HG03520 (cell line): ENCODE results near the gene TBC1D16.

ENCODE experiments used
- ATAC-seq: cut with Tn5 transposase; IDR thresholded peaks from one replicate; pipeline ENCODE4 v1.9.1; 2021; ENCODE audit warnings: mild to moderate bottlenecking, moderate library complexity; ENCODE audit not compliant: unreplicated experiment

Gene TBC1D16, protein sequence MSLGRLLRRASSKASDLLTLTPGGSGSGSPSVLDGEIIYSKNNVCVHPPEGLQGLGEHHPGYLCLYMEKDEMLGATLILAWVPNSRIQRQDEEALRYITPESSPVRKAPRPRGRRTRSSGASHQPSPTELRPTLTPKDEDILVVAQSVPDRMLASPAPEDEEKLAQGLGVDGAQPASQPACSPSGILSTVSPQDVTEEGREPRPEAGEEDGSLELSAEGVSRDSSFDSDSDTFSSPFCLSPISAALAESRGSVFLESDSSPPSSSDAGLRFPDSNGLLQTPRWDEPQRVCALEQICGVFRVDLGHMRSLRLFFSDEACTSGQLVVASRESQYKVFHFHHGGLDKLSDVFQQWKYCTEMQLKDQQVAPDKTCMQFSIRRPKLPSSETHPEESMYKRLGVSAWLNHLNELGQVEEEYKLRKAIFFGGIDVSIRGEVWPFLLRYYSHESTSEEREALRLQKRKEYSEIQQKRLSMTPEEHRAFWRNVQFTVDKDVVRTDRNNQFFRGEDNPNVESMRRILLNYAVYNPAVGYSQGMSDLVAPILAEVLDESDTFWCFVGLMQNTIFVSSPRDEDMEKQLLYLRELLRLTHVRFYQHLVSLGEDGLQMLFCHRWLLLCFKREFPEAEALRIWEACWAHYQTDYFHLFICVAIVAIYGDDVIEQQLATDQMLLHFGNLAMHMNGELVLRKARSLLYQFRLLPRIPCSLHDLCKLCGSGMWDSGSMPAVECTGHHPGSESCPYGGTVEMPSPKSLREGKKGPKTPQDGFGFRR

DNA sequence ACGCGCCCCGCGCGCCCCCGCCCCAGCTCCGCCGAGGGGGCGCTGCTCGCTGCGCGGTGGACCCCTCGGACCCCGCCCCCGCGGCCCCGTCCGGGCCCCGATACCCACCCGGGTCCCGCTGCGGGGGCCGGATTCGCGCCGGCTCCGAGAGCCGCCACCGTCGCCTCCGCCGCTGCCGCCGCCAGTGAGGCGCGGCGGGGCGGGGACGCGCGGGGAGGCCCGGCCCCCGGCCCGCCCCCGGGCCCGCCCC lies at the start of gene TBC1D16:
TBC1D16 (minus strand) TSS at position 186 of the 250 bp plus-strand sequence. CDS start 22,325 bp downstream, outside the sequence.
- ATAC-seq = no peak

DNA sequence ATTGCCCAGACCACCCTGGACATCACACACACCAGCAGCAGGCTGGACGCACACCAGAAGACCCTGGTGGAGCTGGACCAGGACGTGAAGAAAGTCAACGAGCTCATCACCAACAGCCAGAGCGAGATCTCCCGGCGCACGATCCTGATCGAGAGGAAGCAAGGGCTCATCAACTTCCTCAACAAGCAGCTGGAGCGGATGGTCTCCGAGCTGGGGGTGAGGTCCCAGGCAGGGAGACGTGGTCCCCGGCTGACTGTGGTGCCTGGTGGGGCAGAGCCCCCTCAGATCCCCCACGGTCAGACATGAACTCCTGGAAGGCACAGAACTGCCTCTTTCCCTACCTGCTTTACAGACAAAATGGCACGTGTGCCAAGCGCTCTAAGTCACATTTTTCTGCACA lies 49.1 kb upstream of the TBC1D16 start:
- no peak for ATAC-seq

DNA sequence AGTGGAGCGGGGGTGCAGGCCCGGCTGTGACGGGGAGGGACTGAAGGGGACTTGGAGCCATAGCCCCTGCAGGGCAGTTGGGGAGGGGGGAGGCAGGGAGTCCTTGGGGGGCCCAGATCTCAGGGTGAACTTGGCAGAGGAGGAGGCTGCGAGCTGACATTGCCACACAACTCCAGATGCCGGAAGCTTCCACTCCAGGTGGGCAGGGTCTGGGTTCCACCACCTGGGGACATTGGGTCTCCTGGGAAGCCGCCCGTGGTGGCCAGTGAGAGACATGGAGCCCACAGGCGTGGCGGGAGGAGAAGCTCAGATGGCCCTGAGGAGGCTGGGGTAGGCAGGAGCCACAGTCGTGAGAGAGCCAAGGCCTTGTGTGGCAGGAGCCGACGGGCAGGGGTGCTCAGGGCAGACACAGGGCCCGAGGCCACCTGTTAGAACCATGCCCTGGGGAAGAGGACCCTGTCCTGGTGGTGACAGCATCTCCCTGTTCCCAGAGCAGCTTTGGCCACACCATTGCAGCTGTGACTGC lies 47.5 kb upstream of the TBC1D16 start:
- ATAC-seq = no peak

DNA sequence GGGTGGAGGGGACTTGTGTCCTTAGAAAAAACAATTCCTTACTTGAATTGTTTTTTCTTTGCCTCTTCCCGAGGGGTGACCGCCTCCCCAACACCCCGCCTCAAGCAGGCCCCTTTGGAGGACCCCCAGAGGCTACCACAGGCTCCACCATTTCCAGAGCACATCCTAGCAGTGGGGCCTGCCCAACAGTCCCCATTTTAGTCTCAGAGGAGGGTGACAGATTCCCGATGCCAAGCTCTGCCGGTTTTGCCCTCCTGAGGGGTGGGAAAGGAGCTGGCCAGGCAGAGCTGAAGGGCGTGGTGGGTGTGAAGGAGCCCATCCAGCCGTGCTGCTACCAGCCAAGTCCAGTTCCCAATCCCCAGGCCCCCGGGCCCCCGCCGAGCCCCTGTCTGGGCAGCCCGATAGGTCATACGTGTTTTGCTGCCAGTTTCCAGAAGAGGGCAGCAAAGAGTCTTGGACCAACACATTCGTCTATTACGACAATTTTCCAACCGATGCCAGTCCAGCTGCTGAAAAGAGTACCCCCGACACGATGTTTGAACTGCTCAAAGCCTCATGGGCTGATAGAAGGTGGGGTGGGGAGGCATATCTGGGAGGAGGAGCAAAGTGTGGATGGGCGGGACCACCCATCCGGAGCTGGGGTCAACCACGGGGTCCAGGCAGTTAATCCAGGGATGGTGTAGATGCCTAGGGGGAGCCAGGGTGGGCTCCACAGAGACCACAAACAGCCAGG lies 46.9 kb upstream of the TBC1D16 start:
- ATAC-seq = no peak

DNA sequence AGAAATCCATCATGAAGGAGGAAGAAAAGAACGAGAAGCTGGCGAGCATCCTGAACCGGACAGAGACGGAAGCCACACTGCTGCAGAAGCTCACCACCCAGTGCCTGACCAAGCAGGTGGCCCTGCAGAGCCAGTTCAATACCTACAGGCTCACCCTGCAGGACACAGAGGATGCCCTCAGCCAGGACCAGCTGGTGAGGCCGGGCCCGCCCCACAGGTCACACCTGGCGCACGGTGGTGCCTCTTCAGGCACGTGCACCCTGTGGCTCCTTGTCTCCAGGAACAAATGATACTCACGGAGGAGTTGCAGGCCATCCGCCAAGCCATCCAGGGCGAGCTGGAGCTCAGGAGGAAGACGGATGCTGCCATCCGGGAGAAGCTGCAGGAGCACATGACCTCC lies 45.9 kb upstream of the TBC1D16 start:
- no peak for ATAC-seq

DNA sequence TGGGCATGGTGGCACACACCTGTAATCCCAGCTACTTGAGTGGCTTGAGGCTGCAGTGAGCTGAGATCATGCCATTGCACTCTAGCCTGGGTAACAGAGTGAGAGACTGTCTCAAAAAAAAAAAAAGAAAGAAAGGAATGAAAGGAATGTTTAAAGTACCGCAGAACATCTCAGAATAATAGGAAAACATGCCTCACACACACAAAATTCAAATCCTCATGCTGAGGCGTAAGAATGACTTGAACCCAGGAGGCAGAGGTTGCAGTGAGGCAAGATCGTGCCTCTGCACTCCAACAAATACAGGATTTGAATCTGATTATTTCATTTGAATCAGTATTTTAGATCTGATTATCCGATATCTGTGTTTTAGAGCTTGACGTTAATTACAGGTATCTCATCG lies 44.4 kb upstream of the TBC1D16 start:
- no peak for ATAC-seq

DNA sequence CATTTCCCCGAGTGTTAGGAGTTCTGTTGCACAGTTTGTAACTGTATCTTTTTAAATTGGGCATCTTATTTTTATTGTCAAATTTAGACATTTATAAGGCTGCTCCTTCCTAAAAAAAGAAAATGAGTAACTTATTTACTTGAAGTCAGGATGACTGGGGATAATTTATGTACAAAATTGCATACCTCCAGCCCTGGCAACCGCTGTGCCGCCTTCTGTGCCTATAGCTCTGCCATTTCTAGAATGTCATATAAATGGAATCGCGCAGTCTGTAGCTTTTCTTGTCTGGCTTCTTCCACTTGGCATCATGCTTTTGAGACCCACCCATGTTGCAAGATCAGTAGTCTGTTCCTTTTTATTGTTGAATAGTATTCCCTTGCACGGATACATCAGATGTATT lies 36.7 kb upstream of the TBC1D16 start:
- ATAC-seq = no peak

DNA sequence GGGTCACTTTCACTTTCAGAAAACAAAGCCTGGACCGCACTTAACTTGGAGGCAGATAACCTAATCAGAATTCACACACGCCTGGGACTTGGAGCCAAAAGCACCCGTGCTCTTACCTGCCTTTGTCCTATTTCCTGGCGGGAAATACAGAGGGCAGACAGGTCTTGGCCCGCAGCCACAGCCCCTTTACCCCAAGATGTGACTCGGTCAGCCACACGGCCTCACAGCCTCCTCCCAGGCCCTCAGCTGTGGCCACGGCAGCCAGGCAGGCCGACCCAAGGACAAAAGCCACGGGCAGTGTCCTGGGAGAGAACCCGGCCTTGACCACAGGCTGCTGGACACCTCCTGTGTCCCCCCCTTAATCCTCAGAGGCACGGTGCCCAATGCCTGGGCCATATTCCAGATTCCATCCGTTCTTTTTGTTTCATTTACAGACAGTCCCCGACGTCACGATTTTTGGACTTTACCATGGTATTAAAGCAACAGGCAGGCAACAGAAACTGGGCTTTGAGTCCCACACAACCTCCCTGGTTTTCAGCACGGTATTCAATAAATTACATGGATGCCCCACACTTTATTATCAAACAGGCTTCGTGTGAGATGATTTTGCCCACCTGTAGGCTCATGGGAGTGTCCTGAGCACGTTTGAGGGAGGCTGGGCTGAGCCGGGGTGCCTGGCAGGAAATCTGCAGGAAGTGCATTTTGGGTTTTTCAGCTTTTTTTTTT lies 35.6 kb upstream of the TBC1D16 start:
- no peak for ATAC-seq

DNA sequence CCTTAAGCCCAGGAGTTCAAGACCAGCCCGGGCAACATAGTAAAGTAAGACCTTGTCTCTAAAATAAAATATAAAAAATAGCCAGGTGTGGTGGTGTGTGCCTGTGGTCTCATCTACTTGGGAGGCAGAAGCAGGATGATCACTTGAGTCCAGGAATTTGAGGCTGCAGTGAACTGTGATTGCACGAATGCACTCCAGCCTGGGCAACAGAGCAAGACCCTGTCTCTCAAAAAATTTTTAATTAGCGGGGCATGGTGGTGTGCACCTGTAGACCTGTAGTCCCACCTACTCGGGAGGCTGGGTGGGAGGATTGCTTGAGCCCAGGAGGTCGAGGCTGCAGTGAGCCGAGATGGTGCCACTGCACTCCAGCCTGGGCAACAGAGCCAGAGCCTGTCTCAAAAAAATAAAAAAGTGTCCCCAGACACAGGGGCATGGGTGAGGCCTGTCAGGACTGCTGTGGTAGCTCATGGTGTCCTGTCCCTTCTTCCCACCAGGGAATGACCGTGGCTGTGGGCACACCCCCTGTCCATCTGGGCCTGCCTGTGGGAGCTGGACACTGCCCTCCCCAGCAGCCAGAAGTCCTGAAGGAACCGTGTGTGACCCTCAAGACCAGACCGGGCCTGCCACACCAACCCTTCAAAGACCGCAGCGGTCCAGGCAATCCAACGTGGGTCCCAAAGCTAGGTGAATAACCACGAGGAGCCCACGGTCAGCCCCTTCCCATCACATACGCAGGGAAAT lies 34.9 kb upstream of the TBC1D16 start:
- ATAC-seq = no peak

DNA sequence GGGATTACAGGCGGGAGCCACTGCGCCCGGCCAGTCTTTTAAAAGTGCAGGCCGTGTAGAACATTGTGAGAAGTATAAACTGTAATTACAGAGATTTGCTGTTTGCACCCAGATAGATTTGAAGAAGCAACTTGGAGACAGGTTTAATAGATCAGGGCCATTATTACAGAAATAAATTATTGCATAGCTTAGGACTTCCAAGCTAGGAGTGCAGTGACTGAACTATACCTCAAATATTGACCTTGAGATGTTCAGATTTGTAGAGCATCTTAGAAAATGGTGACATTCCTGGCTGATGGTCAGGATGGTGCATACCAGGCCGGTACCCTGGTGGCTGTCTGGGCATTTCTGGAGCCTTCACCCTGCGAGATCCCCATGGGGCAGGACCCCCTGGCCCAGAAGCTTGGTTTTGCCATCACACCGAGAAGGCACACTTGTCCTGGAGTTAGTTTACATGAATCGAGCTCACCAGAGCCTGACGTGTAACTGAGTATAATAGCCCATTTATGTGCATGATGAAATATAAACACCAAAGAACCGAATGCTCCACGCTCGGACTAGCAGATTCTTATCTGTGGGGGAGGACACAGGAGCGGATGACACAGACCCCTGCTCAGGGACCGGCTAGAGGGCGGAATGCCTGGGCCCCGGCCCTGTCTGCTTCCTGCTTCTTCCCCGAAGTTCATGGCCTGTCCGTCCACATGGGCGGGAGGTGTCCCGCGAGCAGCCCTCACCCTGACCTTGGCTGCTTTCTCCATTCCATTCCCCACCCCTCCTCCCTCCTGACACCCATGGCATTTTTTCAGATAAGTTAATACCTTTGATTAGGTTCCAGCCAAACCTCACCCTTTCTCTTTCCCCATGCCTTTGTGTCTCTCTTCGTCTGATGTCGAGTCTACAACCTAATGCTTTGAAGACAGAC lies 32.9 kb upstream of the TBC1D16 start:
- no peak for ATAC-seq

DNA sequence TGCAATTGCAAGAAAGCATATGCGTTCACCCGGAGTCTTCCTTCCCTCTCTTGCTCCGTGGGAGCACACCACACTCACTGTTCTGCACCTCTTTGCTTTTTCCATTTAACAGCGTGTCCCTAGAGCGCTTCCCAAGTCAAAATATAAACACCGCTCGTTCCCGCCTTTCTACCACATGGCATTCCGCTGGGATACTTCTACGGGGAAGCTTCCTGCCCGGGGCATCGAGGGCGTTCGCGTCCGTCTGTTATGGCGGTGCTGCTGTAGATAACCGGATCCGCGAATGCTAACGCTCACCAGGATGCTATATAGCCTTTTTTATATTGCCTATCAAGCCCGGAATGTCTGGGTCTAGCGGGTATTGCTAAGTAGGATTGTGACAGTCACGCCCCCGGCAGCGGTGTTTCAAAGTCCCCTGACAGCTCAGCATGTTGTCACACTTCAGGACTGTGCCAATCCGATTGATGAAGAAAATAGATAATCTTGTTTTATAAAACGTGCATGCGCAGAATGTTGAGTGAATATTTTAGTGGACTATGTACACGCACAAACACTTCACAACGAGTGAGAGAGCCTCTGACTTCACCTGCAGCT lies 31.8 kb upstream of the TBC1D16 start:
- ATAC-seq = no peak

DNA sequence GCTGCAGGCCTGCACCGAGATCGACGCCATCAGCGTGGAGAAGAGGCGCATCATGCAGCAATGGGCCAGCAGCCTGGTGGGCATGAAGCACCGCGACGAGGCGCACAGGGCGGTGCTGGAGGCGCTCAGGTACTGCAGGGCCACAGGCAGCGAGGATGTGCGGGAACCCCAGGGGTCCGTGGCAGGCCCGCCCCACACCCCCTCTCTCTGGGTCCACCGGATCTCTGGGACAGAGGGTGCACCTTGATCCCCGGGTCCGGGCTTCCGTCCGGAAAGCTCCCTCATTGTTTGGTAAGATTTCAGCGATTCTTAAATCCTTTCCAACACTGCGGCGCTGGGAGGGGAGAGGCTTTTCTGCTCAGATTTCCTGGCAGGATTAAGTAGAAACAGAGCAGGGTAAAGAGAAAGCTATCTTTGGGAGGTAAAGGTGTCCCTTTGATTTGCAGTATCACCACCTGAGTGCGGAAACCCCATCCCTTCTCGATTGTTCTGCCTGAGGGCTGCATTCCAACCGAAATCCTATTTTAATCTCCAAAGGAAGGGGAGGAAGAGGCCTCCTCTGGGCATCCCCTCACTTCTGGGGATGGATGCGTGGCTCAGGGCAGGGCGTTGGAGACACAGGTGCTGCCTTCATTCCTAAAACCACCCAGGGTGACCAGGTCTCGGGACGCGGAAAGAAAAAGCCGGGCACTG lies 30.0 kb upstream of the TBC1D16 start:
- no peak for ATAC-seq

DNA sequence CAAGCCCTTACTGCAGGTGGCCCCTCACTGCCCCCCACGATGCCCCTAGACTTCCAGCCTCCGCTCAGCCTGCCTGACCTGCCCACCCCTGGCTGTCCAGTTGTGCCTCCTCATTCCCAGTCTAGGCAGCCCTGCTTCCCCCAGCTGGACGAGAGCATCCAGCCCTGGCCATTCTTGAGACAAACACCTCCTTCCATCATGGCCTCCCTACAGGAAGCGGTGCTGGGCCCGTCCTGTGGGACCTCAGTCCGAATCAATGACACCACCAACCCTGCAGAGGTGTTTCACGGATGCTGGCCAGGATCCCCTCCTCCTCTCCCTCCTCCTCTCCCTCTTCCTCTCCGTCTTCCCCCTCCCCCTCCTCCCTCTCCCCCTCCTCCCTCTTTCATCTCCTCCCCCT lies 29.0 kb upstream of the TBC1D16 start:
- ATAC-seq = no peak

DNA sequence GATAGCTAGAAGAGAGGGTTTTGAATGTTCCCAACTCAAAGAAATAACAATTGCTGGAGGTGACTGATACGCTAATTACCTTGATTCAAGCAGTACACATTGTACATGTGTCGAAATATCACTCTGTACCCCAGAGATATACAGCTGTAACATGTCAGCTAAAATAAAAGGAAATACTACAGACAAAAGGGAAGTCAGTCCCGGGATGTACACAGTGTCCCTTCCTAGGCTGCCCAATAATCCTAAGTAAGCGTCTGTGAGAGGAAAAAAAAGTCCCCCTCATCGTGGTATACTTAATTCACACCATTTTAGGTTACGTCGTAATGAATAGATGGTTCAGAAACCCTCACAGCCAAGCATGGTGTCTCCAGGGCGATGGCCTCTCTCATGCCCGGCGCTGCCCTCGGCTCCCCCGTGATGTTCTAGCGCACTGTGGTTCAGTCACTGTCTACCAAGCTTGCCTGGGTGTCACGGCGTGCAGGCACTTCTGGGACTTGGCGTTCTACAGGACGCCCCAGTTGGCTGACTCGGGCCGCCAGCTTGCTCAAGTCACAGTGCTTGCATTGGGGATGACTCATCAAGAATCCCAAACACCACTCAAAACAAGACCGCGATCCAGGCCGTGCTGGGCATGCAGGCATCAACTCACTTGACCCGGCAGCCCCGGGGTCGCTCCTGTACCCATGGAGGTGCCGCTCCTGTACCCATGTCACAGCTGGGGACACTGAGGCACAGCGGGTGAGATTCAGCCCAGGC lies 28.3 kb upstream of the TBC1D16 start:
- ATAC-seq = no peak

DNA sequence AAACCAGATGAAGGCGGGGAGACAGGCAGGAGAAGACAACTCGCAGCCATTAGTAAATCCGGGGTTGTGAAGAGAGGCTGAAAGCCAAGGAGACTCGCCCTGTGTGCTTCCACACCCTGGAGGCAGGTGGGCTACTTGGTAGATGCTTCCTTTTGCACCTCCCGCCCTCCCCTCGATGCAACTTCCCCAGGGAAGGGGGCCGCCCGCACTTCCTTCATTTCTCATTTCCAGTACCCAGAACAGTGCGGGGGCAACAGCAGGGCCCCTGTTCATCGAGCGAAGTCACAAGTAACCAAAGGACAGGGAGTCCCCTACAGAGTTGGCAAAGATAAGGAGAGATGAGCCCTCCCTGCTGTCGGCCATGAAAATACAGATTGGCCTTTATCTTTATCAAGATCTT lies 25.7 kb upstream of the TBC1D16 start:
- no peak for ATAC-seq

DNA sequence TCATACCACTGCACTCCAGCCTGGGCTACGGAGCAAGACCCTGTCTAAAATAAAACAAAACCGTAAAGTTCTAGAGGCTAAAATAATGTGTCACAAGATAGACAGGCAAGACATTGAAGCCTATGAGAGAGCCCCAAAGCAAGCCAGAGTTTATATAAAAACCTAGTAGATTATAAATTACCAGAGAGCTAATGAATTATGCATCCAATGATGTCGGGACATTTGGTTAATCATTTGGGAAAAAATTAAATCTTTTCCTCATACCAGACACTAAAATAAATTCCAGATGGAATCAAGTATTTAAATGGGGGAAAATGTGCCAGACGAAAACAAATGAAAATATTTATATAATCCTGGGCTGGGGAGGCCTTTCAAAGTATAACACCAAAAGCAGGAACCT lies 25.0 kb upstream of the TBC1D16 start:
- ATAC-seq = no peak

DNA sequence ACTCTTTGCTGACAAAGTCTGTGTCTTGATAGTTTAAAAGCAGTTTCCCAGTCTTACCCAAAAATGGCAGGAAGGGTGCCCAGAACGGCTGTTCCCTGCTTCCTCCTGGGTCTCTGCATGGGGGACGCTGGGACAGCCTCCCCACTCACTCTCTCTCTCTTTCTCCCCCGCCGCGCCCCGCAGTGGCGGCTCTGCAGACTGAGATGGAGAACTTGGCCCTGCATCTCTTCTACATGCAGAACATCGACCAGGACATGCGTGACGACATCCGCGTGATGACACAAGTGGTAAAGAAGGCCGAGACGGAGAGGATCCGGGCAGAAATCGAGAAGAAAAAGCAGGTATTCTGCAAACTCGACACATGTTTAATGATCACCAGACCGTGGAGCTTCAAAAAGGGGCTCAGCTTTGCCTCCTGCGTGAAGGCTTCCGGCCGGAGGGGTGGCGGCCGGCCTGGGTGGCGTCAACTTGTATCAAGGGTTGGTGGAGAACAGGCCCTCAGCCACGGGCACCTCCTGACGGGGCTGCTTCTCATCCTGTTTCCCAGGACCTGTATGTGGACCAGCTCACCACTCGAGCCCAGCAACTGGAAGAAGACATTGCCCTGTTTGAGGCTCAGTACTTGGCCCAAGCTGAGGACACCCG lies 22.8 kb upstream of the TBC1D16 start:
- ATAC-seq = no peak
